Adrenal gland (tissue), 12 donors: ENCODE results near the gene NEU4. TPM values are rescaled to one million over a fixed set of nuclear protein-coding genes. Genes with fewer than 3 reads are reported as not detected.
A peak's percentile ranks its signal among the peaks of the same experiment; 100 is the strongest.

Experiments used
- DNase-seq, 7 donors: peaks; one replicate each; pipeline ENCODE4 v3.0.0-alpha.2; 2019 to 2020
- H3K27ac ChIP-seq, 5 donors: fragments of 200-600 bp; sonication (generic) in 4 of 5; 1 replicate in 3 of 5; 2 replicates in 2 of 5; pipeline versions ENCODE4 v1.5.1 to v1.8.0; 2016 to 2020; ENCODE audit warnings: mild to moderate bottlenecking in 1 of 5
- H3K27me3 ChIP-seq: fragments of 200-600 bp; 2 replicates; pipeline ENCODE4 v1.8.0; 2021
- H3K36me3 ChIP-seq, 2 donors: fragments of 200-600 bp; replicated peaks in 1 of 2; 1 replicate in 1 of 2; 2 replicates in 1 of 2; pipeline versions ENCODE4 v1.5.1 to v1.8.0; 2018 to 2022
- H3K4me1 ChIP-seq, 2 donors: fragments of 200-600 bp; replicated peaks in 1 of 2; 1 replicate in 1 of 2; 2 replicates in 1 of 2; pipeline versions ENCODE4 v1.5.1 to v1.8.0; 2018 to 2021
- H3K4me3 ChIP-seq, 4 donors: fragments of 200-600 bp; sonication (generic) in 3 of 4; one replicate each; pipeline ENCODE4 v1.5.1; 2016 to 2018
- H3K9me3 ChIP-seq, 3 donors: fragments of 200-600 bp; sonication (generic) in 1 of 3; replicated peaks in 1 of 3; 1 replicate in 2 of 3; 2 replicates in 1 of 3; pipeline versions ENCODE4 v1.5.1 to v1.8.0; 2016 to 2021
- POLR2A ChIP-seq, 2 donors: fragments of 450-650 bp; IDR thresholded peaks; one replicate each; pipeline ENCODE4 v1.6.1; 2017; ENCODE audit warnings: antibody characterized with exemption in 2 of 2, mild to moderate bottlenecking in 2 of 2, moderate library complexity in 1 of 2
- WGBS, 4 donors: extraction: QIAGEN DNeasy Blood & Tissue Kit in 2 of 4; methylation state at CpG; one replicate each; pipeline versions ENCODE4 v1.1.5 to v1.1.7; 2013 to 2017; 5-methylcytosine and 5-hydroxymethylcytosine counted together
- intact Hi-C, 2 donors: fragments of 100-400 bp; cut with DNase I; formaldehyde crosslinking; loops; one replicate each; pipeline versions ENCODE4 v1.14.1 to v1.15.0; 2022 to 2023
- polyA plus RNA-seq, 3 donors: library from polyadenylated mRNA; stranded (reverse); fragments of 200-250 nt in 2 of 3; fragments of 350-450 nt in 1 of 3; fragmentation: Illumina TruSeq in 1 of 3; extraction: RNeasy Lipid Tissue Mini Kit (QIAGEN cat#74804) in 1 of 3; gene quantifications; one replicate each; pipeline ENCODE4 v1.2.3, GENCODE V29; 2013 to 2014
- total RNA-seq, 9 donors: library from RNA; depleted of rRNA in 4 of 9; stranded (reverse); fragments of >200 nt in 4 of 9; fragments of 120-200 nt in 1 of 9; fragmentation: NEBNext Ultra II Directional in 1 of 9; extraction: Animal tissue kit (Norgen Biotek cat#: 25700) in 1 of 9; gene quantifications; one replicate each; pipeline versions ENCODE4 v1.1.0 to v1.2.4, GENCODE V29; 2013 to 2023
- TF ChIP-seq, protein P1 (sequence below), 6 experiments: fragments of 450-650 bp in 4 of 6; fragments of 200-600 bp in 2 of 6; sonication (generic) in 1 of 6; IDR thresholded peaks; 1 replicate in 5 of 6; 2 replicates in 1 of 6; pipeline versions ENCODE4 v1.5.1 to v1.8.0; 2016 to 2021; ENCODE audit warnings: antibody characterized with exemption in 6 of 6, mild to moderate bottlenecking in 2 of 6, moderate library complexity in 1 of 6
- donor health status: healthy with polysubstance abuse.
- donor health status: Bipolar disorder and iron deficiency.
- donor health status: DM: yes; HTN: yes; CAD: no.
- donor health status: DM: no; HTN: no; CAD: no.
- donor health status: DM: no; HTN: no; CAD: no.
- donor health status: DM: yes; HTN: yes; CAD: no.

The NEU4 gene
- total and polyA plus RNA-seq, 12 donors = 0.17 to 2.3 (median 0.37) TPM; not detected in 3

GRCh38 chr2:241796610-241797138 lies 12.3 kb upstream of the NEU4 start:
- Histone ChIP-seq H3K4me3 (no peak overlapping the region), H3K27me3 (no peaks in the 10 kb centered on the region), H3K9me3 (no peaks in the 10 kb centered on the region), H3K36me3 (no peaks in the 10 kb centered on the region), H3K4me1 (no peaks in the 10 kb centered on the region), H3K27ac (no peak overlapping the region)
- no peak for TF ChIP-seq POLR2A (IDR thresholded peaks at IDR 0.05)
- TF ChIP-seq, protein P1, sequence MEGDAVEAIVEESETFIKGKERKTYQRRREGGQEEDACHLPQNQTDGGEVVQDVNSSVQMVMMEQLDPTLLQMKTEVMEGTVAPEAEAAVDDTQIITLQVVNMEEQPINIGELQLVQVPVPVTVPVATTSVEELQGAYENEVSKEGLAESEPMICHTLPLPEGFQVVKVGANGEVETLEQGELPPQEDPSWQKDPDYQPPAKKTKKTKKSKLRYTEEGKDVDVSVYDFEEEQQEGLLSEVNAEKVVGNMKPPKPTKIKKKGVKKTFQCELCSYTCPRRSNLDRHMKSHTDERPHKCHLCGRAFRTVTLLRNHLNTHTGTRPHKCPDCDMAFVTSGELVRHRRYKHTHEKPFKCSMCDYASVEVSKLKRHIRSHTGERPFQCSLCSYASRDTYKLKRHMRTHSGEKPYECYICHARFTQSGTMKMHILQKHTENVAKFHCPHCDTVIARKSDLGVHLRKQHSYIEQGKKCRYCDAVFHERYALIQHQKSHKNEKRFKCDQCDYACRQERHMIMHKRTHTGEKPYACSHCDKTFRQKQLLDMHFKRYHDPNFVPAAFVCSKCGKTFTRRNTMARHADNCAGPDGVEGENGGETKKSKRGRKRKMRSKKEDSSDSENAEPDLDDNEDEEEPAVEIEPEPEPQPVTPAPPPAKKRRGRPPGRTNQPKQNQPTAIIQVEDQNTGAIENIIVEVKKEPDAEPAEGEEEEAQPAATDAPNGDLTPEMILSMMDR (IDR thresholded peaks at IDR 0.05) = no peak
- WGBS, 4 donors = 88 to 100% (median 93%) methylated on average over 6 to 13 of the region's 13 CpGs
- DNase-seq = peak in 3 of 7 donors; percentile 0 to 44 (median 9)
- intact Hi-C loops = no loop called here

- Histone ChIP-seq H3K9me3 (no peaks in the 10 kb centered on the region), H3K4me3 (no peak overlapping the region), H3K27me3 (no peaks in the 10 kb centered on the region), H3K27ac (no peak overlapping the region), H3K4me1 (no peaks in the 10 kb centered on the region), H3K36me3 (no peaks in the 10 kb centered on the region)
- TF ChIP-seq POLR2A (IDR thresholded peaks at IDR 0.05) = no peak
- TF ChIP-seq, protein P1 (IDR thresholded peaks at IDR 0.05) = no peak
- peak in 1 of 7 donors; percentile 15 for DNase-seq
- intact Hi-C loops = no loop called here
- 74 to 88% (median 85%) methylated on average over 5 to 19 of the region's 19 CpGs for WGBS, 4 donors
These were observed 11.4 kb upstream of the NEU4 start for GRCh38 chr2:241797441-241798080.

DNA sequence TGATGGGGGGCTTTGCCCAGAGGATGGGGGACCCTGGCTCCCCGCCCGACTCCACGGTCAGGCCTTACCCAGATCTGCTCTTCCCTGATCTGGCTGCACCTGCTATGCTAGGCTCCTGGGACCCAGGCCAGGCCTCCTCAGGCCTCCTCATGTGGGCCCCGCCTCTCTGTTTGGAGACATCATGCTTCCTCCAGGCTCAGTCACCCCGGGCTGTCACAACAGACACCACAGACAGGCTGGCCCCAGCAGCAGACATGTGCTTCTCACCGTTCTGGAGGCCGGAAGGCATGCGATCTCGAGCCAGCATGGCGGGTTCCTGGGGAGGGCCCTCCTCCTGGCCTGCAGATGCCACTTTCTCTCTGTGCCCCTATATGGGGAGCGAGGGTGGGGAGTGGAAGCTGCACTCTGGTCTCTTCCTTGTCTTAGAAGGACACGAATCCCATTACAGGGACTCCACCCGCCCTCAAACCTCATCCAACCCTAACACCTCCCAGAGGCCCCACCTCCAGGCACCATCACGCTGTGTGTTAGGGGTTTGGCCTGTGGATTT lies 10.8 kb upstream of the NEU4 start:
- Histone ChIP-seq H3K27me3 (peaks cover 4% of the 10 kb centered on the region), H3K4me3 (no peak overlapping the region), H3K36me3 (no peaks in the 10 kb centered on the region), H3K27ac (no peak overlapping the region), H3K9me3 (no peaks in the 10 kb centered on the region), H3K4me1 (peaks cover 3 to 4% of the 10 kb centered on the region in 2 donors)
- DNase-seq = peak in 1 of 7 donors; percentile 14
- 88 to 99% (median 90%) methylated on average over 10 to 14 of the region's 14 CpGs for WGBS, 4 donors
- intact Hi-C loops = no loop called here
- TF ChIP-seq, protein P1 (IDR thresholded peaks at IDR 0.05) = no peak

DNA sequence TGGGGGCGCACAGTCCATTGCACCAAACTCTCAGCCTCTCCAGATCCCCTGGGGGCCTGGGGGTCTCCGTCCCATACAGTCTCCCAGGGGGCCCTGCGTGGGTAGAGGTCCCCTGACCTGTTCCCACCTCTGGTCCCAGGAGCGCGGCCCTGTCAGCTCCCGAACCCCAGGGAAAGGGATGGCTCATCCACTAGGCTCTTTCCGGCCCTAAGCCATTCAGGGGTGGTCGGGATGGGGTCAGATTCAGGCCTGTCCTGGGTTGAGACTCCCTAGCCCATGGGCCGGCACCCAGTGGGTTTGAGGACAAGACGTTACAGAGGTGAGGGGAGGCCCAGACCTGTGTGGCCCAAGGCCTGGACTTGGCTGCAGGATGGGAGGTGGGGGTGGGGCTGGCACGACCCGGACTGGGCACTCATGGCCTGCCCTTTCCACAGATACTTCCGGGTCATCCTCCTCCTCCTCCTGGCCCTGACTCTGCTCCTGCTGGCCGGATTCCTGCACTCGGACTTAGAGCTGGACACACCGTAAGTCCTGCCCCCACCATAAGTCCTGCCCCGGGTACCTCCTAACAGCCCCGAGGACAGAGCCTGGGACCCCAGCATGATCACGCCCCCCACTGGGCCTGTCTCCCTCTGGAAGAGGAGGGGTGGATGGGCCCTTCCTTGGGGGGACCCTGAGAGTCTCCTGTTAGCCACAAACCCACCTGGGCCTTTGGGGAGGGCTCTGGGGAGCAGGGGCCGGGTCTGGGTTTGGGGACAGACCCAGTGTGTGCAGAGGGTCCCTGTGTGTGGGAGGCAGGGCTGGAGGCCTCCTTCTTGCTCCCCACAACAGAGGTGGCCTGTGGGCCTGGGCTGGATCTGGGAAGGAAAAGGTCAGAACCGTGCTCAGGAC lies 10.1 kb upstream of the NEU4 start:
- no peaks in the 10 kb centered on the region for H3K36me3 ChIP-seq
- TF ChIP-seq POLR2A (IDR thresholded peaks at IDR 0.05) = no peak
- TF ChIP-seq, protein P1 (IDR thresholded peaks at IDR 0.05) = no peak
- no peak overlapping the region for H3K27ac ChIP-seq
- intact Hi-C loops = no loop called here
- peaks cover 10% of the 10 kb centered on the region for H3K27me3 ChIP-seq
- peaks cover 10% of the 10 kb centered on the region in 2 donors for H3K4me1 ChIP-seq
- no peak overlapping the region for H3K4me3 ChIP-seq
- no peaks in the 10 kb centered on the region for H3K9me3 ChIP-seq
- peak in 4 of 7 donors; percentile 11 to 45 (median 13) for DNase-seq
- 82 to 97% (median 89%) methylated on average over 3 to 21 of the region's 21 CpGs for WGBS, 4 donors
